Mammary epithelial cell (primary cell): ENCODE data around the gene OSBP2.

Source experiments
- EZH2 ChIP-seq: IDR thresholded peaks from 2 replicates; pipeline ENCODE4 v1.6.1; 2012; ENCODE audit warnings: low read length, inconsistent platforms, borderline replicate concordance
- TF ChIP-seq, protein P1 (sequence below), 2 donors: IDR thresholded peaks in 1 of 2; conservative IDR thresholded peaks in 1 of 2; 2 replicates each; pipeline ENCODE4 v1.5.1; 2011 to 2012; ENCODE audit warnings: inconsistent platforms in 2 of 2, low read length in 2 of 2, mild to moderate bottlenecking in 2 of 2, control low read depth in 1 of 2, low read depth in 1 of 2; ENCODE audit not compliant: insufficient read depth in 1 of 2; ENCODE audit errors: extremely low read depth in 1 of 2

DNA sequence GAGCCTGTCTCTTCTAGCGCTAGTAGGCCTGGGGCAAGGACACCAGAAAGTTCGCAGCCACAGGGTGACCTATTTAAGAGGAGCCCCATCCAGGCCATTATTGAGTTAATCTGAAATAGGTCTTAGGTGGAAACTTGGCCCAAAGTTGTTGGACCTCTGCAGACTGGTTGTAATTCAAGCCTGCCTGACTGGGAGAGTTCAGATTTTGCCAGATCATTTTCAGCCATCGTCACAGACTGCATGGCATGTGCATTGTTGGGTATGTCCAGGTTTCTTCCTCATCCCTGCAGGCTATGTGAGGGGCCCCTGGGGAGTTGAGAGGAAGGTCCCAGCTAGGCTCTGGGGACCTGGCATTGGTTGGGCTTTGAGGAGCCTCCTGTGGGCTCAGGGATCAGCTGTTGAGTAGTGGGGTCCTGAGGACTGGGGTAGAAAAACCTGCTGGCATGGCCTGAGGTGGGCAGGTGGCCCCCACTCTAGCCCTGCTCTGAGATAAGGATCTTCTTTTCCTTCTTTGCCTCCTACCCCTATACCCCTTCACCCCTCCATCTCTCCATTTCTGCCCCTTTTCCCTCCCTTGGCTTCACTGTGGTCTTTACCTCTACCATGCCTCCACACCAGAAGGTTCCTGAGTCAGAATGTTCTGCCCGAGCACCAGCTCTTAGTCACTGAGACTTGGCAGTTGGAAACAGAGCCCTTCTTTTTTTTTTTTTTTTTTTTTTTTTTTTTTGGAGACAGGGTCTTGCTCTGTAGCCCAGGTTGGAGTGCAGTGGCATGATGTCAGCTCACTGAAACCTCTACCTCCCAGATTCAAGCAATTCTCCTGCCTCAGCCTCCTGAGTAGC is 161.2 kb downstream of the OSBP2 start:
- TF ChIP-seq EZH2, result no peak
- TF ChIP-seq, protein P1, sequence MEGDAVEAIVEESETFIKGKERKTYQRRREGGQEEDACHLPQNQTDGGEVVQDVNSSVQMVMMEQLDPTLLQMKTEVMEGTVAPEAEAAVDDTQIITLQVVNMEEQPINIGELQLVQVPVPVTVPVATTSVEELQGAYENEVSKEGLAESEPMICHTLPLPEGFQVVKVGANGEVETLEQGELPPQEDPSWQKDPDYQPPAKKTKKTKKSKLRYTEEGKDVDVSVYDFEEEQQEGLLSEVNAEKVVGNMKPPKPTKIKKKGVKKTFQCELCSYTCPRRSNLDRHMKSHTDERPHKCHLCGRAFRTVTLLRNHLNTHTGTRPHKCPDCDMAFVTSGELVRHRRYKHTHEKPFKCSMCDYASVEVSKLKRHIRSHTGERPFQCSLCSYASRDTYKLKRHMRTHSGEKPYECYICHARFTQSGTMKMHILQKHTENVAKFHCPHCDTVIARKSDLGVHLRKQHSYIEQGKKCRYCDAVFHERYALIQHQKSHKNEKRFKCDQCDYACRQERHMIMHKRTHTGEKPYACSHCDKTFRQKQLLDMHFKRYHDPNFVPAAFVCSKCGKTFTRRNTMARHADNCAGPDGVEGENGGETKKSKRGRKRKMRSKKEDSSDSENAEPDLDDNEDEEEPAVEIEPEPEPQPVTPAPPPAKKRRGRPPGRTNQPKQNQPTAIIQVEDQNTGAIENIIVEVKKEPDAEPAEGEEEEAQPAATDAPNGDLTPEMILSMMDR (conservative IDR thresholded peaks at IDR 0.05 in 1 of 2, IDR thresholded peaks at IDR 0.05 in 1 of 2; ENCODE audit: extremely low read depth in 1 of 2, insufficient read depth in 1 of 2, low read depth in 1 of 2, low read length in 2 of 2), result no peak
